IMR-90 (cell line): ENCODE data around the gene GAMT. TPM values are rescaled to one million over a fixed set of nuclear protein-coding genes. Genes with fewer than 3 reads are reported as not detected.

Experiments
- ATAC-seq: fragments of 200-7000 bp; cut with Tn5 transposase; 2 replicates; pipeline ENCODE4 v1.9.1; 2020; ENCODE audit warnings: low read depth, mild to moderate bottlenecking, moderate library complexity
- BruUV-seq: library from RNA; stranded (reverse); fragments of 400-500 nt; replicated peaks from 2 replicates; lab custom pipeline; 2021; lab: Mats Ljungman, UMichigan
- CTCF ChIA-PET: fragments of 300-600 bp; formaldehyde crosslinking; extraction: SDS; loops from one replicate; lab custom pipeline; 2021; ENCODE audit warnings: antibody characterized with exemption; lab: Yijun Ruan, JAX
- POLR2A ChIA-PET: fragments of 300-600 bp; sonication (Branson Sonifier 250); formaldehyde crosslinking; loops from one replicate; lab custom pipeline; 2022; ENCODE audit warnings: antibody characterized with exemption; ENCODE audit not compliant: unreplicated experiment; lab: Charles Lee
- DNase-seq: peaks from one replicate; pipeline ENCODE4 v3.0.0; 2013
- H2AFZ ChIP-seq: replicated peaks from 2 replicates; pipeline ENCODE3; 2013; ENCODE audit warnings: low read length, mild to moderate bottlenecking; ENCODE audit not compliant: poor library complexity
- H2AK5ac ChIP-seq: 2 replicates; pipeline ENCODE4 v1.6.1; 2013; ENCODE audit warnings: low read depth, low read length, inconsistent platforms
- H2AK9ac ChIP-seq: replicated peaks from 2 replicates; pipeline ENCODE3; 2013; ENCODE audit warnings: mild to moderate bottlenecking, low read depth, low read length, moderate library complexity; ENCODE audit not compliant: poor library complexity
- H2BK120ac ChIP-seq: 2 replicates; pipeline ENCODE4 v1.6.1; 2013; ENCODE audit warnings: low read depth, low read length, inconsistent platforms
- H2BK15ac ChIP-seq: 3 replicates; pipeline ENCODE4 v1.6.1; 2013; ENCODE audit warnings: low read depth, low read length, inconsistent platforms
- H2BK20ac ChIP-seq: 2 replicates; pipeline ENCODE4 v1.6.1; 2013; ENCODE audit warnings: low read depth, mild to moderate bottlenecking, inconsistent platforms, low read length, moderate library complexity
- H2BK5ac ChIP-seq: 2 replicates; pipeline ENCODE4 v1.6.1; 2013; ENCODE audit warnings: mild to moderate bottlenecking, low read depth, low read length, inconsistent platforms; ENCODE audit not compliant: poor library complexity, severe bottlenecking
- H3K14ac ChIP-seq: replicated peaks from 2 replicates; pipeline ENCODE4 v1.6.1; 2013; ENCODE audit warnings: low read depth, low read length, inconsistent platforms
- H3K18ac ChIP-seq: 2 replicates; pipeline ENCODE4 v1.6.1; 2013; ENCODE audit warnings: low read depth, low read length, control low read depth
- H3K23ac ChIP-seq: 2 replicates; pipeline ENCODE4 v1.6.1; 2013; ENCODE audit warnings: low read depth, low read length, inconsistent platforms
- H3K27ac ChIP-seq: 2 replicates; pipeline ENCODE4 v1.5.1; 2013; ENCODE audit warnings: mild to moderate bottlenecking, control low read depth, low read length; ENCODE audit not compliant: insufficient read depth
- H3K27me3 ChIP-seq: 2 replicates; pipeline ENCODE4 v1.6.1; 2013; ENCODE audit warnings: low read length; ENCODE audit not compliant: control insufficient read depth, insufficient read depth
- H3K36me3 ChIP-seq: 2 replicates; pipeline ENCODE4 v1.6.1; 2013; ENCODE audit warnings: low read length, mixed read lengths; ENCODE audit not compliant: control insufficient read depth, insufficient read depth
- H3K4ac ChIP-seq: 2 replicates; pipeline ENCODE4 v1.6.1; 2013; ENCODE audit warnings: low read depth, low read length, inconsistent platforms
- H3K4me1 ChIP-seq: 2 replicates; pipeline ENCODE4 v1.6.1; 2013; ENCODE audit warnings: low read length, mixed read lengths; ENCODE audit not compliant: control insufficient read depth, insufficient read depth
- H3K4me2 ChIP-seq: 2 replicates; pipeline ENCODE4 v1.6.1; 2013; ENCODE audit warnings: low read depth, mild to moderate bottlenecking, control low read depth, low read length, moderate library complexity
- H3K4me3 ChIP-seq: 2 replicates; pipeline ENCODE4 v1.5.1; 2013; ENCODE audit warnings: low read depth, mild to moderate bottlenecking, control low read depth, low read length, moderate library complexity; ENCODE audit not compliant: insufficient read depth
- H3K56ac ChIP-seq: 2 replicates; pipeline ENCODE4 v1.6.1; 2013; ENCODE audit warnings: low read length, inconsistent platforms; ENCODE audit not compliant: insufficient read depth; ENCODE audit errors: extremely low read depth
- H3K79me1 ChIP-seq, 2 experiments: 2 replicates each; pipeline ENCODE4 v1.6.1; 2013; ENCODE audit warnings: low read length in 2 of 2, inconsistent platforms in 1 of 2, low read depth in 1 of 2
- H3K9ac ChIP-seq: 2 replicates; pipeline ENCODE4 v1.6.1; 2013; ENCODE audit warnings: low read depth, low read length, control low read depth
- H3K9me1 ChIP-seq: 2 replicates; pipeline ENCODE4 v1.6.1; 2013; ENCODE audit warnings: low read length, inconsistent platforms; ENCODE audit not compliant: insufficient read depth
- H3K9me3 ChIP-seq: 2 replicates; pipeline ENCODE4 v1.6.1; 2013; ENCODE audit warnings: low read length; ENCODE audit not compliant: control insufficient read depth, insufficient read depth
- H4K20me1 ChIP-seq: 2 replicates; pipeline ENCODE4 v1.6.1; 2013; ENCODE audit warnings: low read length, inconsistent platforms; ENCODE audit not compliant: insufficient read depth
- H4K5ac ChIP-seq: 2 replicates; pipeline ENCODE4 v1.6.1; 2013; ENCODE audit warnings: mild to moderate bottlenecking, low read depth, low read length, control low read depth
- H4K8ac ChIP-seq, 2 experiments: 2 replicates each; pipeline ENCODE4 v1.6.1; 2013; ENCODE audit warnings: low read depth in 2 of 2, low read length in 2 of 2, control low read depth in 1 of 2, inconsistent platforms in 1 of 2
- H4K91ac ChIP-seq: 2 replicates; pipeline ENCODE4 v1.6.1; 2013; ENCODE audit warnings: low read depth, low read length, inconsistent platforms; ENCODE audit not compliant: insufficient read depth
- BHLHE40 ChIP-seq: fragments of 150-350 bp; IDR thresholded peaks from 2 replicates; pipeline ENCODE4 v1.6.1; 2016; ENCODE audit warnings: mild to moderate bottlenecking, low read depth, low read length
- CEBPB ChIP-seq: IDR thresholded peaks from 2 replicates; pipeline ENCODE4 v1.6.1; 2012; ENCODE audit warnings: low read depth, low read length, improper control_type of control experiment
- FOS ChIP-seq: fragments of 150-350 bp; IDR thresholded peaks from 2 replicates; pipeline ENCODE4 v1.6.1; 2016; ENCODE audit warnings: low read depth, low read length
- MAFK ChIP-seq: IDR thresholded peaks from 2 replicates; pipeline ENCODE4 v1.6.1; 2012; ENCODE audit warnings: low read depth, low read length, improper control_type of control experiment
- MAZ ChIP-seq: IDR thresholded peaks from 2 replicates; pipeline ENCODE4 v1.6.1; 2012; ENCODE audit warnings: low read depth, mild to moderate bottlenecking, low read length, improper control_type of control experiment, moderate library complexity, borderline replicate concordance
- MXI1 ChIP-seq: IDR thresholded peaks from 2 replicates; pipeline ENCODE4 v1.6.1; 2012; ENCODE audit warnings: low read depth, mild to moderate bottlenecking, low read length, moderate library complexity, borderline replicate concordance
- NFE2L2 ChIP-seq: fragments of 150-350 bp; IDR thresholded peaks from 2 replicates; pipeline ENCODE4 v1.6.1; 2016; ENCODE audit warnings: low read depth, mild to moderate bottlenecking, low read length
- POLR2A ChIP-seq: IDR thresholded peaks from 2 replicates; pipeline ENCODE4 v1.6.1; 2012; ENCODE audit warnings: mild to moderate bottlenecking, low read depth, low read length
- RCOR1 ChIP-seq: IDR thresholded peaks from 2 replicates; pipeline ENCODE4 v1.6.1; 2012; ENCODE audit warnings: mild to moderate bottlenecking, low read length, improper control_type of control experiment; ENCODE audit not compliant: insufficient replicate concordance
- RFX5 ChIP-seq: IDR thresholded peaks from 2 replicates; pipeline ENCODE4 v1.8.0; 2012; ENCODE audit warnings: low read depth, mild to moderate bottlenecking, low read length, moderate library complexity
- SMC3 ChIP-seq: fragments of 150-350 bp; IDR thresholded peaks from 2 replicates; pipeline ENCODE4 v1.6.1; 2016; ENCODE audit warnings: low read depth, mild to moderate bottlenecking, antibody characterized with exemption, low read length, moderate library complexity
- WGBS, 2 experiments: methylation state at CpG; one replicate each; pipeline versions ENCODE4 v1.1.5 to v1.1.7; 2013; ENCODE audit warnings: missing lambda C conversion rate in 2 of 2; ENCODE audit not compliant: insufficient read length in 1 of 2; ENCODE audit errors: extremely low coverage in 2 of 2; 5-methylcytosine and 5-hydroxymethylcytosine counted together
- dilution Hi-C: fragments of 300-500 bp; cut with HindIII; formaldehyde crosslinking; loops from one replicate; pipeline ENCODE4 v1.14.3; 2018; ENCODE audit warnings: low sequenced_read_pairs; ENCODE audit not compliant: unreplicated experiment
- in situ Hi-C: fragments of 300-500 bp; cut with MboI; formaldehyde crosslinking; loops from 3 replicates; pipeline ENCODE4 v1.14.3; 2019; ENCODE audit warnings: low sequenced_read_pairs, inconsistent platforms, mixed read lengths
- intact Hi-C: fragments of 100-400 bp; cut with micrococcal nuclease; formaldehyde crosslinking; loops from 2 replicates; pipeline ENCODE4 v1.10.0; 2022
- polyA plus RNA-seq, 3 experiments: library from polyadenylated mRNA; depleted of rRNA; stranded (reverse); fragments of >200 nt; gene quantifications; 2 replicates each; pipeline ENCODE4 v1.2.3, GENCODE V29; 2012; ENCODE audit warnings: low replicate concordance in 1 of 3
- total RNA-seq: library from RNA; depleted of rRNA; stranded (reverse); fragments of >200 nt; gene quantifications from 2 replicates; pipeline ENCODE4 v1.2.3, GENCODE V29; 2012
- TF ChIP-seq, protein P1 (sequence below): fragments of 150-350 bp; IDR thresholded peaks from 2 replicates; pipeline ENCODE4 v1.6.1; 2016; ENCODE audit warnings: low read depth, mild to moderate bottlenecking, low read length, moderate library complexity, borderline replicate concordance
- TF ChIP-seq, protein P2 (sequence below): conservative IDR thresholded peaks from 2 replicates; pipeline ENCODE4 v1.5.1; 2012; ENCODE audit warnings: mild to moderate bottlenecking, low read depth, low read length, improper control_type of control experiment

GAMT gene
- total and polyA plus RNA-seq, 2 of the 4 experiments (the other 2 are of a cell fraction), result 22.8 to 51.8 TPM

DNA sequence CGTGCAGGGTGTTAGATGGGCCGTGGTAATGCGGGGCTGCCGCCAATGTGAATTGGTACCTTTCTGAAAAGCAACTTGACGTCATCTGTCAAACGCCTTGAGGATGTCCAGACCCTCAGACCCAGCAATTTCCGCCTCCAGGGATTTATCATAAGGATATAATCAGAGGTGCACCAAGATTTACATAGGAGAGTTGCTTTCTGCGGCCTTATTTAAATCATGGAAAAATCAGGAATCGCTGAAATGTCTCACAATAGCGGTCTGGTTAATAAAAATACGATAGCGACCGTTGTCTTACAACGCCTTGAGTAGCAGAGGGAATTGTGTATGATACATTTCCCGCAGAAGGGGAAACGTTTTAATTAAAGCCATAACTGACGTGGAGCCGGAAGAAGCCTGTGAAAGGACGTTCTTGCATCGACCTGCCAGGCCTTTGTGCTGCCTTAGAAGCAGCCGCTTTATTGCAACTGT is 49.9 kb downstream of the GAMT start:
- Histone ChIP-seq H3K27me3 (peaks cover 3% of the 10 kb centered on the region; the same call in 1 of the 2 replicates), H2BK5ac (no peak overlapping the region), H2AK9ac (no peak overlapping the region), H4K8ac (no peak overlapping the region), H3K4me3 (no peak overlapping the region), H2AFZ (no peak overlapping the region), H3K9ac (no peak overlapping the region), H3K9me3 (no peaks in the 10 kb centered on the region), H3K4me2 (no peak overlapping the region), H3K14ac (no peak overlapping the region), H3K79me1 (peaks cover 3 to 19% of the 10 kb centered on the region in 2 experiments; a peak in 3 of 4 replicates), H3K27ac (no peak overlapping the region), H2AK5ac (no peak overlapping the region), H2BK120ac (no peak overlapping the region), H3K36me3 (no peaks in the 10 kb centered on the region), H3K9me1 (peaks cover 4% of the 10 kb centered on the region), H3K18ac (no peak overlapping the region), H4K5ac (no peak overlapping the region), H4K91ac (no peak overlapping the region), H3K4ac (no peak overlapping the region), H3K4me1 (peaks cover 4% of the 10 kb centered on the region), H4K20me1 (peaks cover 4% of the 10 kb centered on the region; the same call in 1 of the 2 replicates), H3K23ac (no peak overlapping the region), H2BK20ac (no peak overlapping the region), H3K56ac (no peak overlapping the region), H2BK15ac (no peak overlapping the region)
- CTCF ChIA-PET, result no interaction called here
- WGBS, 2 experiments, result 90% methylated on average over 6 of the region's 21 CpGs; no CpG with 5 or more reads in 1 of the 2 experiments
- no TSS peak for BruUV-seq
- DNase-seq (no peak), ATAC-seq (no peak)
- dilution Hi-C loops (no loop called here), in situ Hi-C loops (no loop called here), intact Hi-C loops (no loop called here)
- TF ChIP-seq, protein P1, sequence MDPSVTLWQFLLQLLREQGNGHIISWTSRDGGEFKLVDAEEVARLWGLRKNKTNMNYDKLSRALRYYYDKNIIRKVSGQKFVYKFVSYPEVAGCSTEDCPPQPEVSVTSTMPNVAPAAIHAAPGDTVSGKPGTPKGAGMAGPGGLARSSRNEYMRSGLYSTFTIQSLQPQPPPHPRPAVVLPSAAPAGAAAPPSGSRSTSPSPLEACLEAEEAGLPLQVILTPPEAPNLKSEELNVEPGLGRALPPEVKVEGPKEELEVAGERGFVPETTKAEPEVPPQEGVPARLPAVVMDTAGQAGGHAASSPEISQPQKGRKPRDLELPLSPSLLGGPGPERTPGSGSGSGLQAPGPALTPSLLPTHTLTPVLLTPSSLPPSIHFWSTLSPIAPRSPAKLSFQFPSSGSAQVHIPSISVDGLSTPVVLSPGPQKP, result no peak
- TF ChIP-seq RFX5, result no peak
- TF ChIP-seq, protein P2, sequence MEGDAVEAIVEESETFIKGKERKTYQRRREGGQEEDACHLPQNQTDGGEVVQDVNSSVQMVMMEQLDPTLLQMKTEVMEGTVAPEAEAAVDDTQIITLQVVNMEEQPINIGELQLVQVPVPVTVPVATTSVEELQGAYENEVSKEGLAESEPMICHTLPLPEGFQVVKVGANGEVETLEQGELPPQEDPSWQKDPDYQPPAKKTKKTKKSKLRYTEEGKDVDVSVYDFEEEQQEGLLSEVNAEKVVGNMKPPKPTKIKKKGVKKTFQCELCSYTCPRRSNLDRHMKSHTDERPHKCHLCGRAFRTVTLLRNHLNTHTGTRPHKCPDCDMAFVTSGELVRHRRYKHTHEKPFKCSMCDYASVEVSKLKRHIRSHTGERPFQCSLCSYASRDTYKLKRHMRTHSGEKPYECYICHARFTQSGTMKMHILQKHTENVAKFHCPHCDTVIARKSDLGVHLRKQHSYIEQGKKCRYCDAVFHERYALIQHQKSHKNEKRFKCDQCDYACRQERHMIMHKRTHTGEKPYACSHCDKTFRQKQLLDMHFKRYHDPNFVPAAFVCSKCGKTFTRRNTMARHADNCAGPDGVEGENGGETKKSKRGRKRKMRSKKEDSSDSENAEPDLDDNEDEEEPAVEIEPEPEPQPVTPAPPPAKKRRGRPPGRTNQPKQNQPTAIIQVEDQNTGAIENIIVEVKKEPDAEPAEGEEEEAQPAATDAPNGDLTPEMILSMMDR, result no peak
- TF ChIP-seq RCOR1, result no peak
- TF ChIP-seq FOS, result no peak
- no peak for TF ChIP-seq SMC3
- no peak for TF ChIP-seq NFE2L2
- TF ChIP-seq CEBPB, result no peak
- no peak for TF ChIP-seq MAFK
- TF ChIP-seq BHLHE40, result no peak
- no peak for TF ChIP-seq MXI1
- TF ChIP-seq MAZ, result no peak
- no peak for TF ChIP-seq POLR2A
- POLR2A ChIA-PET, result no interaction called here
